ENCODE data around the gene THAP5. TPM values are rescaled to one million over a fixed set of nuclear protein-coding genes. Genes with fewer than 3 reads are reported as not detected.

THAP5 gene
- total RNA-seq, 2 experiments from 2014 or later, result 26.5 to 28.8 TPM

- peak overlapping the region; percentile 98 for H3K27ac Mint-ChIP-seq
- ChIA-PET POLR2A (interaction anchor here (0.8 to 1.1 kb wide), 3 partner anchors 35 to 68 kb away, joined by 3 to 7 read pairs (median 3); partner anchors contain the start of genes DNAJB9 and THAP5), CTCF (interaction anchor here (1.7 to 2.1 kb wide), 2 partner anchors 14 to 30 kb away, joined by 6 to 10 read pairs; no protein-coding TSS in a partner anchor)
- no peaks in the 10 kb centered on the region for H3K9me3 Mint-ChIP-seq
- H3K4me1 Mint-ChIP-seq (ENCODE audit: low read depth), result peaks cover 39% of the 10 kb centered on the region
- no peak for TF ChIP-seq CTCF (IDR thresholded peaks at IDR 0.05)
- intact Hi-C loops (cut with micrococcal nuclease), result loop anchor here (1.0 kb wide), 1 partner anchor 43 kb away; the partner anchor contains the start of genes DNAJB9 and THAP5
- no peak for DNase-seq
- no peaks in the 10 kb centered on the region for H3K36me3 Mint-ChIP-seq (ENCODE audit: low read depth)
- ATAC-seq, result no peak
- H3K4me3 Mint-ChIP-seq, result peak overlapping the region; percentile 85
- H3K27me3 Mint-ChIP-seq, result no peaks in the 10 kb centered on the region
These were observed 42.8 kb downstream of the THAP5 start for GRCh38 chr7:108526768-108527017.

GRCh38 chr7:108525985-108526767 lies 43.3 kb downstream of the THAP5 start, which contains the start of gene PNPLA8:
Gene PNPLA8, minus strand, starts transcription at chr7:108526135. Its CDS starts 10,644 bp downstream, at chr7:108515491.
- Mint-ChIP-seq H3K27ac (peak within 1 kb of the TSS; percentile 98), H3K27me3 (no peaks in the 10 kb centered on the region), H3K36me3 (ENCODE audit: low read depth) (peaks cover 2% of the 10 kb centered on the region), H3K4me3 (peak within 1 kb of the TSS; percentile 85), H3K9me3 (no peaks in the 10 kb centered on the region), H3K4me1 (ENCODE audit: low read depth) (peaks cover 44% of the 10 kb centered on the region)
- ChIA-PET CTCF (interaction anchor here (1.3 to 2.1 kb wide), 3 partner anchors 13 to 44 kb away, joined by 4 to 10 read pairs (median 6); partner anchors contain the start of genes DNAJB9 and THAP5), POLR2A (interaction anchor here (0.6 to 2.3 kb wide), 4 partner anchors 43 to 67 kb away, joined by 3 to 17 read pairs (median 3); partner anchors contain the start of genes DNAJB9 and THAP5)
- DNase-seq (peak; percentile 100), ATAC-seq (peak; percentile 93)
- intact Hi-C loops (cut with micrococcal nuclease), result loop anchor here (1.0 kb wide), 1 partner anchor 43 kb away; the partner anchor contains the start of genes DNAJB9 and THAP5
- TF ChIP-seq CTCF (IDR thresholded peaks at IDR 0.05), result no peak

GRCh38 chr7:108525327-108525984 lies 44.0 kb downstream of the THAP5 start:
- intact Hi-C loops (cut with micrococcal nuclease), result no loop called here

GRCh38 chr7:108522780-108523179 lies 46.7 kb downstream of the THAP5 start:
- H3K4me3 Mint-ChIP-seq, result no peak overlapping the region
- intact Hi-C loops (cut with micrococcal nuclease), result no loop called here
- DNase-seq (no peak), ATAC-seq (no peak)
- no peak for TF ChIP-seq CTCF (IDR thresholded peaks at IDR 0.05)
- no peaks in the 10 kb centered on the region for H3K27me3 Mint-ChIP-seq
- peaks cover 46% of the 10 kb centered on the region for H3K4me1 Mint-ChIP-seq (ENCODE audit: low read depth)
- POLR2A ChIA-PET, result interaction anchor here (1.0 kb wide), 1 partner anchor 47 kb away, joined by 4 read pairs; no protein-coding TSS in a partner anchor
- H3K27ac Mint-ChIP-seq, result no peak overlapping the region
- CTCF ChIA-PET, result no interaction called here
- peaks cover 9% of the 10 kb centered on the region for H3K36me3 Mint-ChIP-seq (ENCODE audit: low read depth)
- H3K9me3 Mint-ChIP-seq, result no peaks in the 10 kb centered on the region

More at GRCh38 chr7:108525327-108525984, 44.0 kb downstream of the THAP5 start:
- ATAC-seq, result peak; percentile 48
- TF ChIP-seq CTCF (IDR thresholded peaks at IDR 0.05), result no peak
- Mint-ChIP-seq H3K4me1 (ENCODE audit: low read depth) (peaks cover 48% of the 10 kb centered on the region), H3K4me3 (peak overlapping the region; percentile 85), H3K27ac (peak overlapping the region; percentile 98), H3K27me3 (no peaks in the 10 kb centered on the region), H3K36me3 (ENCODE audit: low read depth) (peaks cover 2% of the 10 kb centered on the region), H3K9me3 (no peaks in the 10 kb centered on the region)
- POLR2A ChIA-PET, result interaction anchor here (0.6 to 2.3 kb wide), 6 partner anchors 13 to 71 kb away, joined by 3 to 17 read pairs (median 3); partner anchors contain the start of genes DNAJB9 and THAP5
- DNase-seq, result no peak
- CTCF ChIA-PET, result interaction anchor here (0.8 to 1.7 kb wide), 3 partner anchors 13 to 344 kb away, joined by 3 to 6 read pairs (median 4); partner anchors contain the start of genes DNAJB9 and THAP5

Measured in activated CD8-positive, alpha-beta T cell treated with anti-CD3 and anti-CD28 coated beads for 36 hours (primary cell).